SK-N-MC (cell line): ENCODE results near the gene TMEM43.

Experiments
- EZH2 ChIP-seq: fragments of 200-600 bp; sonication (generic); IDR thresholded peaks from one replicate; pipeline ENCODE4 v1.6.1; 2017; ENCODE audit warnings: antibody characterized with exemption
- POLR2AphosphoS5 ChIP-seq: IDR thresholded peaks from 2 replicates; pipeline ENCODE4 v1.6.1; 2012; ENCODE audit warnings: mild to moderate bottlenecking, low read depth, low read length, borderline replicate concordance

- TF ChIP-seq EZH2 = no peak
- no peak for TF ChIP-seq POLR2AphosphoS5
Measured at GRCh38 chr3:14146381-14147065, 21.7 kb downstream of the TMEM43 start.
